ENCODE results near the gene RPS3. TPM values are rescaled to one million over a fixed set of nuclear protein-coding genes. Genes with fewer than 3 reads are reported as not detected.

RPS3 gene
- total RNA-seq, 4 donors from 2014 or later, result 1,012 to 1,395 (median 1,115) TPM

- peak overlapping the region; percentile 55 to 97 (median 94) for H3K27ac ChIP-seq
- WGBS, 2 donors, result 6 to 12% methylated on average over 11 of the region's 11 CpGs
- H3K4me1 ChIP-seq, result peaks cover 0 to 42% (median 12%) of the 10 kb centered on the region in 4 donors
- no peak for TF ChIP-seq POLR2A (IDR thresholded peaks at IDR 0.05)
- TF ChIP-seq EP300 (IDR thresholded peaks at IDR 0.05), result no peak
- TF ChIP-seq CTCF (IDR thresholded peaks at IDR 0.05), result no peak
- H3K27me3 ChIP-seq, result no peaks in the 10 kb centered on the region
- no peaks in the 10 kb centered on the region for H3K9me3 ChIP-seq
- peak overlapping the region; percentile 61 to 97 (median 85) for H3K4me3 ChIP-seq
- peaks cover 0 to 45% (median 25%) of the 10 kb centered on the region in 3 donors for H3K36me3 ChIP-seq
- no peak for DNase-seq (ENCODE audit: low spot score in 2 of 2)
These were observed 988 bp downstream of the RPS3 start for GRCh38 chr11:75400146-75400865.

DNA sequence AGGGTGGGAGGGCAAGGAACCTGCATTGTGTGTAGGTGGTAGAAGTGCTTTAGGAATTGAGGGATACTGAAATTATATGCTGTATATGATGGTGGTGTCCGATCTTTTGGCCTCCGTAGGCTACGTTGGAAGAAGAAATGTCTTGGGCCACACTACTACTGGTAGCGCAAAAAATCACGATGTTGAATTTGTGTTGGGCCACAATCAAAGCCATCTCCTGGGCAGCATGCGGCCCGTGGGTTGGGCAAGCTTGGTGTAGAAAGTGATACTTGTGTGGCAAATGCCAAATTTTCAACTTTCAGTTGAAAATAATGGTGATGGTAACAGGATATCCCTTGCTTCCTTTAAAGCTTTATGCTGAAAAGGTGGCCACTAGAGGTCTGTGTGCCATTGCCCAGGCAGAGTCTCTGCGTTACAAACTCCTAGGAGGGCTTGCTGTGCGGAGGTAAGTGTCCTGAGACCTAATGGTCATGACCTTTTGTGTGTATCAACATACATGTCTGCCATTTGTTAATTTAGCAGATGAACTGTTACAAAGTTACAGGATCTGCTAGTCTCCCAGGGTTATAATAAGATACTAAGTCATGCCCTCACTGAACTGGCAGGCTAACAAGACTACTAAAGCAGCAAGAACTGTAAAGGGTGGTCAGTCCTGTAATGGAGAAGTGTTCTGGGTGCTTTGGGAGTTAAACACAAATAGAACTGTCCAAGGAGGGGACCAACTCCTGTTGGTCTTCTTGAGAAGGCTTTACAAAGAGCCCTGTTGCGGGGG is 2.9 kb downstream of the RPS3 start:
- Histone ChIP-seq H3K4me3 (no peak overlapping the region), H3K27ac (no peak overlapping the region), H3K9me3 (no peaks in the 10 kb centered on the region), H3K36me3 (peaks cover 0 to 64% (median 32%) of the 10 kb centered on the region in 3 donors), H3K4me1 (peaks cover 0 to 42% (median 12%) of the 10 kb centered on the region in 4 donors), H3K27me3 (no peaks in the 10 kb centered on the region)
- no peak for TF ChIP-seq CTCF (IDR thresholded peaks at IDR 0.05)
- TF ChIP-seq EP300 (IDR thresholded peaks at IDR 0.05), result no peak
- no peak for TF ChIP-seq POLR2A (IDR thresholded peaks at IDR 0.05)
- 80 to 84% methylated on average over 10 of the region's 10 CpGs for WGBS, 2 donors
- DNase-seq (ENCODE audit: low spot score in 2 of 2), result no peak

- Histone ChIP-seq H3K36me3 (peaks cover 0 to 68% (median 32%) of the 10 kb centered on the region in 3 donors), H3K27ac (no peak overlapping the region), H3K4me1 (peaks cover 0 to 48% (median 12%) of the 10 kb centered on the region in 4 donors), H3K9me3 (no peaks in the 10 kb centered on the region), H3K27me3 (no peaks in the 10 kb centered on the region), H3K4me3 (no peak overlapping the region)
- 72 to 89% methylated on average over 1 of the region's 1 CpG for WGBS, 2 donors
- no peak for DNase-seq (ENCODE audit: low spot score in 2 of 2)
- no peak for TF ChIP-seq POLR2A (IDR thresholded peaks at IDR 0.05)
- no peak for TF ChIP-seq EP300 (IDR thresholded peaks at IDR 0.05)
- no peak for TF ChIP-seq CTCF (IDR thresholded peaks at IDR 0.05)
These were observed 3.7 kb downstream of the RPS3 start for GRCh38 chr11:75403037-75403436.

- no peak overlapping the region for H3K4me3 ChIP-seq
- no peaks in the 10 kb centered on the region for H3K9me3 ChIP-seq
- 78 to 87% methylated on average over 15 of the region's 15 CpGs for WGBS, 2 donors
- no peak overlapping the region for H3K27ac ChIP-seq
- no peak for DNase-seq (ENCODE audit: low spot score in 2 of 2)
- peaks cover 0 to 57% (median 12%) of the 10 kb centered on the region in 4 donors for H3K4me1 ChIP-seq
- no peaks in the 10 kb centered on the region for H3K27me3 ChIP-seq
- H3K36me3 ChIP-seq, result peaks cover 0 to 68% (median 32%) of the 10 kb centered on the region in 3 donors
- TF ChIP-seq CTCF (IDR thresholded peaks at IDR 0.05), result no peak
- TF ChIP-seq EP300 (IDR thresholded peaks at IDR 0.05), result no peak
- no peak for TF ChIP-seq POLR2A (IDR thresholded peaks at IDR 0.05)
These were observed 4.8 kb downstream of the RPS3 start for GRCh38 chr11:75403983-75404658.
